OCI-LY3 (cell line): ENCODE data around the gene CRELD2.

Experiments
- H2AFZ ChIP-seq: fragments of 200-600, 300-600 bp; shearing (Covaris generic); 2 replicates; pipeline ENCODE4 v1.6.0; 2014; ENCODE audit warnings: antibody characterized with exemption, low read depth, low read length
- H3K27ac ChIP-seq: fragments of 200-600, 300-600 bp; sonication (generic); 2 replicates; pipeline ENCODE4 v1.5.1; 2014; ENCODE audit warnings: mild to moderate bottlenecking, low read length, moderate library complexity, mixed read lengths
- H3K27me3 ChIP-seq: fragments of 200-600, 300-600 bp; sonication (generic); 2 replicates; pipeline ENCODE4 v1.6.1; 2014; ENCODE audit warnings: low read depth, low read length, mixed read lengths
- H3K36me3 ChIP-seq: fragments of 200-600, 300-600 bp; sonication (generic); replicated peaks from 2 replicates; pipeline ENCODE3; 2014; ENCODE audit warnings: low read depth, low read length, mixed read lengths
- H3K4me1 ChIP-seq: fragments of 300-600, 200-600 bp; sonication (generic); 2 replicates; pipeline ENCODE4 v1.6.1; 2014; ENCODE audit warnings: low read length, mixed read lengths
- H3K4me2 ChIP-seq: fragments of 200-600, 300-600 bp; sonication (generic); 2 replicates; pipeline ENCODE4 v1.6.1; 2014; ENCODE audit warnings: low read length, mixed read lengths
- H3K4me3 ChIP-seq: fragments of 300-600, 200-600 bp; sonication (generic); 2 replicates; pipeline ENCODE4 v1.5.1; 2014; ENCODE audit warnings: antibody characterized with exemption, mild to moderate bottlenecking, low read length, moderate library complexity
- H3K79me2 ChIP-seq: fragments of 300-600, 200-600 bp; shearing (Covaris generic); 2 replicates; pipeline ENCODE4 v1.6.1; 2014; ENCODE audit warnings: mild to moderate bottlenecking, low read length, mixed read lengths
- H3K9ac ChIP-seq: fragments of 300-600, 200-600 bp; shearing (Covaris generic); 2 replicates; pipeline ENCODE4 v1.6.0; 2014; ENCODE audit warnings: mild to moderate bottlenecking, low read length, moderate library complexity
- H3K9me3 ChIP-seq: fragments of 200-600, 300-600 bp; shearing (Covaris generic); 2 replicates; pipeline ENCODE4 v1.6.1; 2014; ENCODE audit warnings: low read length, mixed read lengths; ENCODE audit not compliant: insufficient read depth
- H4K20me1 ChIP-seq: fragments of 200-600, 300-600 bp; sonication (generic); 2 replicates; pipeline ENCODE4 v1.6.1; 2016; ENCODE audit warnings: low read length, mixed read lengths; ENCODE audit not compliant: insufficient read depth
- CTCF ChIP-seq: fragments of 200-600, 300-600 bp; sonication (generic); IDR thresholded peaks from 2 replicates; pipeline ENCODE4 v1.5.1; 2014; ENCODE audit warnings: antibody characterized with exemption, low read length, low read depth
- EZH2phosphoT487 ChIP-seq: fragments of 200-600 bp; shearing (Covaris generic); IDR thresholded peaks from 2 replicates; pipeline ENCODE4 v1.6.1; 2018; ENCODE audit warnings: antibody characterized with exemption, mixed run types, low read depth

Gene CRELD2

GRCh38 chr22:49887702-49888101 is 30.7 kb upstream of the CRELD2 start:
- H3K27ac ChIP-seq = no peak overlapping the region
- no peak overlapping the region for H2AFZ ChIP-seq
- H3K27me3 ChIP-seq = no peaks in the 10 kb centered on the region
- peaks cover 2% of the 10 kb centered on the region; the same call in 1 of the 2 replicates for H4K20me1 ChIP-seq
- no peak overlapping the region for H3K4me3 ChIP-seq
- peaks cover 48% of the 10 kb centered on the region for H3K36me3 ChIP-seq
- H3K9me3 ChIP-seq = no peaks in the 10 kb centered on the region
- H3K4me1 ChIP-seq = no peaks in the 10 kb centered on the region
- no peak overlapping the region for H3K4me2 ChIP-seq
- no peak overlapping the region for H3K9ac ChIP-seq
- TF ChIP-seq EZH2phosphoT487 (no peak), CTCF (no peak)
- H3K79me2 ChIP-seq = peaks cover 1% of the 10 kb centered on the region

GRCh38 chr22:49889071-49889470 is 29.4 kb upstream of the CRELD2 start:
- Histone ChIP-seq H4K20me1 (no peaks in the 10 kb centered on the region), H3K4me3 (no peak overlapping the region), H3K4me1 (no peaks in the 10 kb centered on the region), H3K4me2 (no peak overlapping the region), H2AFZ (no peak overlapping the region), H3K79me2 (no peaks in the 10 kb centered on the region; the same call in 1 of the 2 replicates), H3K36me3 (peaks cover 48% of the 10 kb centered on the region), H3K27ac (no peak overlapping the region), H3K9me3 (no peaks in the 10 kb centered on the region), H3K27me3 (no peaks in the 10 kb centered on the region), H3K9ac (no peak overlapping the region)
- no peak for TF ChIP-seq CTCF
- no peak for TF ChIP-seq EZH2phosphoT487

- no peak overlapping the region for H3K27ac ChIP-seq
- H3K9me3 ChIP-seq = no peaks in the 10 kb centered on the region
Measured at GRCh38 chr22:49892226-49892899, 26.1 kb upstream of the CRELD2 start.

GRCh38 chr22:49893025-49893424 is 25.4 kb upstream of the CRELD2 start:
- Histone ChIP-seq H3K9me3 (no peaks in the 10 kb centered on the region), H3K4me2 (no peak overlapping the region), H3K36me3 (peaks cover 21% of the 10 kb centered on the region), H2AFZ (no peak overlapping the region), H3K4me3 (no peak overlapping the region), H3K4me1 (no peaks in the 10 kb centered on the region), H3K9ac (no peak overlapping the region), H4K20me1 (no peaks in the 10 kb centered on the region), H3K79me2 (no peaks in the 10 kb centered on the region), H3K27me3 (no peaks in the 10 kb centered on the region), H3K27ac (no peak overlapping the region)
- TF ChIP-seq EZH2phosphoT487 (no peak), CTCF (no peak)

More at GRCh38 chr22:49892226-49892899, 26.1 kb upstream of the CRELD2 start:
- Histone ChIP-seq H3K27me3 (no peaks in the 10 kb centered on the region), H3K9ac (no peak overlapping the region), H3K4me3 (no peak overlapping the region), H3K4me2 (no peak overlapping the region), H2AFZ (no peak overlapping the region), H3K79me2 (no peaks in the 10 kb centered on the region), H4K20me1 (no peaks in the 10 kb centered on the region), H3K4me1 (no peaks in the 10 kb centered on the region), H3K36me3 (peaks cover 26% of the 10 kb centered on the region)
- TF ChIP-seq EZH2phosphoT487 = no peak
